NCI-H2107 treated with DMSO at 0.1 percent for 48 hours (cell line): ENCODE measurements around the gene USP35.
"Not testable (repeated sequence)": the region's sequence is repeated elsewhere in the genome, so short reads cannot be mapped to it uniquely, and the experiment has no call there.

Experiments used
- DNase-seq: peaks from one replicate; lab custom pipeline; 2025; ENCODE audit not compliant: unreplicated experiment; lab: John Stamatoyannopoulos, UW

Gene USP35

GRCh38 chr11:78213526-78214330 is 25.0 kb downstream of the USP35 start:
- DNase-seq = no peak

GRCh38 chr11:78214331-78215194 is 25.8 kb downstream of the USP35 start:
- no peak for DNase-seq

- no peak for DNase-seq
Measured at GRCh38 chr11:78216021-78216420, 27.3 kb downstream of the USP35 start.

- DNase-seq = no peak
Measured at GRCh38 chr11:78216571-78217287, 28.0 kb downstream of the USP35 start.

GRCh38 chr11:78217650-78218541 is 29.2 kb downstream of the USP35 start:
- no peak for DNase-seq

- DNase-seq = no peak
Measured at GRCh38 chr11:78218707-78219492, 30.2 kb downstream of the USP35 start.

- no peak for DNase-seq
Measured at GRCh38 chr11:78219493-78220217, 30.9 kb downstream of the USP35 start.

- DNase-seq = no peak
Measured at GRCh38 chr11:78220218-78221157, 31.8 kb downstream of the USP35 start.

GRCh38 chr11:78221396-78222315 is 32.9 kb downstream of the USP35 start:
- no peak for DNase-seq

- DNase-seq = not testable (repeated sequence)
Measured at GRCh38 chr11:78222726-78223125, 34.0 kb downstream of the USP35 start.

GRCh38 chr11:78223320-78223954 is 34.7 kb downstream of the USP35 start:
- no peak for DNase-seq

GRCh38 chr11:78224506-78224905 is 35.8 kb downstream of the USP35 start:
- no peak for DNase-seq

- no peak for DNase-seq
Measured at GRCh38 chr11:78224906-78225420, 36.2 kb downstream of the USP35 start.

- DNase-seq = no peak
Measured at GRCh38 chr11:78226684-78227680, 38.3 kb downstream of the USP35 start.

- DNase-seq = no peak
Measured at GRCh38 chr11:78227921-78228320, 39.2 kb downstream of the USP35 start.
